PC-3 (cell line): ENCODE measurements around the gene NCOR2.

Source experiments
- CTCF ChIP-seq: fragments of 300-600 bp; sonication (generic); conservative IDR thresholded peaks from 2 replicates; pipeline ENCODE4 v1.5.1; 2017; ENCODE audit warnings: antibody characterized with exemption, low read depth, mild to moderate bottlenecking, low read length
- EZH2 ChIP-seq: fragments of 300-600 bp; sonication (generic); IDR thresholded peaks from one replicate; pipeline ENCODE4 v1.6.1; 2017; ENCODE audit warnings: antibody characterized with exemption, mild to moderate bottlenecking, low read length; ENCODE audit not compliant: unreplicated experiment
- EZH2phosphoT487 ChIP-seq: fragments of 300-600 bp; sonication (generic); IDR thresholded peaks from 2 replicates; pipeline ENCODE4 v1.6.1; 2018; ENCODE audit warnings: mild to moderate bottlenecking, antibody characterized with exemption, low read length, borderline replicate concordance

GRCh38 chr12:124531906-124532305 lies 35.5 kb downstream of the NCOR2 start:
- TF ChIP-seq CTCF, result no peak
- TF ChIP-seq EZH2, result no peak
- TF ChIP-seq EZH2phosphoT487, result no peak
